Hepatocyte (in vitro differentiated cells): ENCODE data around the gene APLP1. TPM values are rescaled to one million over a fixed set of nuclear protein-coding genes. Genes with fewer than 3 reads are reported as not detected.

Source experiments
- DNase-seq: peaks from one replicate; pipeline ENCODE4 v3.0.0-alpha.2; 2016; ENCODE audit warnings: low spot score
- H2AFZ ChIP-seq: fragments of 200-600 bp; sonication (generic); 2 replicates; pipeline ENCODE4 v1.6.0; 2016; ENCODE audit warnings: antibody characterized with exemption, mild to moderate bottlenecking
- H3K27ac ChIP-seq: fragments of 200-600 bp; sonication (generic); 2 replicates; pipeline ENCODE4 v1.5.1; 2016; ENCODE audit warnings: mild to moderate bottlenecking
- H3K27me3 ChIP-seq: fragments of 200-600 bp; sonication (generic); 2 replicates; pipeline ENCODE4 v1.6.1; 2016
- H3K36me3 ChIP-seq: fragments of 200-600 bp; sonication (generic); replicated peaks from 2 replicates; pipeline ENCODE4 v1.5.1; 2016; ENCODE audit warnings: low read depth; ENCODE audit not compliant: insufficient read depth
- H3K4me1 ChIP-seq: fragments of 200-600 bp; sonication (generic); 2 replicates; pipeline ENCODE4 v1.5.1; 2016; ENCODE audit warnings: mild to moderate bottlenecking, moderate library complexity; ENCODE audit not compliant: insufficient read depth
- H3K4me2 ChIP-seq: fragments of 200-600 bp; sonication (generic); 2 replicates; pipeline ENCODE4 v1.6.0; 2016
- H3K4me3 ChIP-seq: fragments of 200-600 bp; sonication (generic); 2 replicates; pipeline ENCODE4 v1.5.1; 2016; ENCODE audit warnings: mild to moderate bottlenecking
- H3K79me2 ChIP-seq: fragments of 200-600 bp; sonication (generic); 2 replicates; pipeline ENCODE4 v1.6.0; 2017; ENCODE audit warnings: mild to moderate bottlenecking
- H3K9me2 ChIP-seq: fragments of 200-600 bp; sonication (generic); replicated peaks from 2 replicates; pipeline ENCODE4 v1.6.0; 2017; ENCODE audit warnings: mild to moderate bottlenecking; ENCODE audit not compliant: insufficient read depth
- H3K9me3 ChIP-seq: fragments of 200-600 bp; sonication (generic); 2 replicates; pipeline ENCODE4 v1.5.1; 2016; ENCODE audit warnings: low read depth, mild to moderate bottlenecking
- H4K20me1 ChIP-seq: fragments of 200-600 bp; sonication (generic); 2 replicates; pipeline ENCODE4 v1.6.0; 2016; ENCODE audit warnings: mild to moderate bottlenecking; ENCODE audit not compliant: insufficient read depth, poor library complexity, severe bottlenecking
- CTCF ChIP-seq: fragments of 200-600 bp; sonication (generic); IDR thresholded peaks from 2 replicates; pipeline ENCODE4 v1.5.1; 2016; ENCODE audit warnings: antibody characterized with exemption, mild to moderate bottlenecking; ENCODE audit not compliant: poor library complexity
- EZH2 ChIP-seq: fragments of 200-600 bp; sonication (generic); IDR thresholded peaks from 2 replicates; pipeline ENCODE4 v1.6.1; 2016; ENCODE audit warnings: antibody characterized with exemption, mild to moderate bottlenecking, borderline replicate concordance
- EZH2phosphoT487 ChIP-seq: fragments of 200-600 bp; sonication (generic); IDR thresholded peaks from one replicate; pipeline ENCODE4 v1.6.1; 2018; ENCODE audit warnings: antibody characterized with exemption, mild to moderate bottlenecking, low read depth, moderate library complexity; ENCODE audit not compliant: unreplicated experiment, severe bottlenecking
- WGBS: methylation state at CpG from one replicate; pipeline ENCODE4 v1.1.6; 2016; ENCODE audit warnings: low lambda C conversion rate; ENCODE audit errors: missing lambda C conversion rate; 5-methylcytosine and 5-hydroxymethylcytosine counted together
- polyA plus RNA-seq: library from polyadenylated mRNA; unstranded; fragments of >200 nt; fragmentation: Nextera tagmentation; extraction: Ambion mirVana; gene quantifications from 2 replicates; pipeline ENCODE4 v1.2.1, GENCODE V29; 2016
- total RNA-seq: library from RNA; depleted of rRNA; stranded (reverse); fragments of >200 nt; gene quantifications from 2 replicates; pipeline ENCODE4 v1.2.3, GENCODE V29; 2014

Gene APLP1
- total and polyA plus RNA-seq, 2 experiments from 2014 or later, result 29.0 to 115 TPM

- 95% methylated on average over 2 of the region's 2 CpGs for WGBS
- no peaks in the 10 kb centered on the region for H3K27me3 ChIP-seq
Observed at GRCh38 chr19:35894342-35894741, 26.0 kb downstream of the APLP1 start.

GRCh38 chr19:35895911-35896642, 27.7 kb downstream of the APLP1 start:
- Histone ChIP-seq H3K9me2 (no peaks in the 10 kb centered on the region), H2AFZ (no peak overlapping the region), H3K4me2 (no peak overlapping the region), H4K20me1 (no peaks in the 10 kb centered on the region), H3K36me3 (no peaks in the 10 kb centered on the region), H3K27me3 (no peaks in the 10 kb centered on the region), H3K4me1 (peaks cover 6% of the 10 kb centered on the region), H3K9me3 (no peaks in the 10 kb centered on the region), H3K4me3 (no peak overlapping the region), H3K79me2 (peaks cover 15% of the 10 kb centered on the region), H3K27ac (no peak overlapping the region)
- no peak for DNase-seq
- TF ChIP-seq EZH2 (no peak), CTCF (no peak), EZH2phosphoT487 (no peak)
- 93% methylated on average over 21 of the region's 21 CpGs for WGBS

More at GRCh38 chr19:35894342-35894741, 26.0 kb downstream of the APLP1 start:
- peaks cover 6% of the 10 kb centered on the region for H3K4me1 ChIP-seq
- no peaks in the 10 kb centered on the region for H3K36me3 ChIP-seq
- H3K79me2 ChIP-seq, result peaks cover 15% of the 10 kb centered on the region
- no peak overlapping the region for H3K27ac ChIP-seq
- no peaks in the 10 kb centered on the region for H4K20me1 ChIP-seq
- H2AFZ ChIP-seq, result no peak overlapping the region
- H3K4me3 ChIP-seq, result no peak overlapping the region
- no peak for DNase-seq
- H3K9me3 ChIP-seq, result no peaks in the 10 kb centered on the region
- no peak for TF ChIP-seq CTCF
- no peak for TF ChIP-seq EZH2phosphoT487
- TF ChIP-seq EZH2, result no peak
- no peaks in the 10 kb centered on the region for H3K9me2 ChIP-seq
- no peak overlapping the region for H3K4me2 ChIP-seq

GRCh38 chr19:35896643-35897040, 28.3 kb downstream of the APLP1 start:
- no peak overlapping the region for H2AFZ ChIP-seq
- no peaks in the 10 kb centered on the region for H3K36me3 ChIP-seq
- H3K9me2 ChIP-seq, result no peaks in the 10 kb centered on the region
- H3K27me3 ChIP-seq, result no peaks in the 10 kb centered on the region
- H3K4me3 ChIP-seq, result no peak overlapping the region
- no peaks in the 10 kb centered on the region for H4K20me1 ChIP-seq
- no peak overlapping the region for H3K27ac ChIP-seq
- no peak overlapping the region for H3K4me2 ChIP-seq
- no peak for DNase-seq
- H3K79me2 ChIP-seq, result peaks cover 15% of the 10 kb centered on the region
- TF ChIP-seq CTCF (no peak), EZH2phosphoT487 (no peak)
- 98% methylated on average over 13 of the region's 13 CpGs for WGBS
- no peaks in the 10 kb centered on the region for H3K9me3 ChIP-seq
- H3K4me1 ChIP-seq, result peaks cover 6% of the 10 kb centered on the region
